H1 (cell line): ENCODE results near the gene APOBEC3H. TPM values are rescaled to one million over a fixed set of nuclear protein-coding genes. Genes with fewer than 3 reads are reported as not detected.

ENCODE experiments used
- RBBP5 ChIP-seq: IDR thresholded peaks from 2 replicates; pipeline ENCODE4 v1.7.1; 2012; ENCODE audit warnings: low read depth, mild to moderate bottlenecking, inconsistent platforms, low read length, moderate library complexity, borderline replicate concordance
- polyA plus RNA-seq, 7 experiments: library from polyadenylated mRNA; depleted of rRNA in 3 of 7; stranded (reverse) in 5 of 7; unstranded in 2 of 7; fragments of >200 nt in 5 of 7; fragments of 200-250 nt in 2 of 7; gene quantifications; 1 replicate in 5 of 7; 2 replicates in 1 of 7; 4 replicates in 1 of 7; pipeline versions ENCODE4 v1.2.1 to v1.2.3, GENCODE V29; 2011 to 2013; ENCODE audit warnings: missing spikeins in 2 of 7, mixed read lengths in 2 of 7
- total RNA-seq: library from RNA; stranded (reverse); fragmentation: NEBNext Ultra II Directional; extraction: Animal tissue kit (Norgen Biotek cat#: 25700); gene quantifications from 2 replicates; pipeline ENCODE4 v1.2.1, GENCODE V29; 2021

APOBEC3H gene
- total and polyA plus RNA-seq, 2 of the 8 experiments (the other 6 are each of a cell fraction or from before 2014, with no cell fraction given) = 0.47 to 0.56 TPM

- TF ChIP-seq RBBP5 = no peak
These were observed 20.6 kb downstream of the APOBEC3H start (continued) for GRCh38 chr22:39117585-39118191.
